ENCODE measurements around the gene ADAMTS16.

Gene ADAMTS16

GRCh38 chr5:5182508-5183188, 42.5 kb downstream of the ADAMTS16 start:
- ChIA-PET CTCF (no interaction called here), POLR2A (no interaction called here)
- H3K4me1 ChIP-seq (ENCODE audit: control extremely low read depth in 1 of 4, control insufficient read depth in 4 of 4, insufficient read depth in 4 of 4, low read length in 3 of 4), result no peaks in the 10 kb centered on the region
- 23% methylated on average over 2 of the region's 5 CpGs for WGBS (ENCODE audit: insufficient coverage)
- H3K27me3 ChIP-seq (replicated peaks in 2 of 5; ENCODE audit: control insufficient read depth in 4 of 5, insufficient read depth in 5 of 5, low read length in 4 of 5), result peaks cover 2 to 24% (median 15%) of the 10 kb centered on the region in 5 experiments
- no peaks in the 10 kb centered on the region for H3K36me3 ChIP-seq (ENCODE audit: control insufficient read depth in 4 of 4, insufficient read depth in 4 of 4, low read length in 3 of 4)
- DNase-seq, result no peak
- no peak overlapping the region for H3K27ac ChIP-seq (ENCODE audit: insufficient read depth in 1 of 2, low read depth in 1 of 2, low read length in 2 of 2, poor library complexity in 1 of 2, severe bottlenecking in 2 of 2)
- H3K4me3 ChIP-seq (ENCODE audit: control insufficient read depth in 1 of 7, extremely low read depth in 1 of 7, insufficient read depth in 4 of 7, low read depth in 2 of 7, low read length in 6 of 7), result no peak overlapping the region
- H3K9me3 ChIP-seq (ENCODE audit: control extremely low read depth in 1 of 5, control insufficient read depth in 4 of 5, insufficient read depth in 2 of 5, low read depth in 1 of 5, low read length in 4 of 5), result no peaks in the 10 kb centered on the region

GRCh38 chr5:5183189-5183699, 43.1 kb downstream of the ADAMTS16 start:
- H3K27ac ChIP-seq (ENCODE audit: insufficient read depth in 1 of 2, low read depth in 1 of 2, low read length in 2 of 2, poor library complexity in 1 of 2, severe bottlenecking in 2 of 2), result no peak overlapping the region
- no peaks in the 10 kb centered on the region for H3K9me3 ChIP-seq (ENCODE audit: control extremely low read depth in 1 of 5, control insufficient read depth in 4 of 5, insufficient read depth in 2 of 5, low read depth in 1 of 5, low read length in 4 of 5)
- POLR2A ChIA-PET, result no interaction called here
- no peaks in the 10 kb centered on the region for H3K4me1 ChIP-seq (ENCODE audit: control extremely low read depth in 1 of 4, control insufficient read depth in 4 of 4, insufficient read depth in 4 of 4, low read length in 3 of 4)
- DNase-seq, result no peak
- H3K27me3 ChIP-seq (replicated peaks in 2 of 5; ENCODE audit: control insufficient read depth in 4 of 5, insufficient read depth in 5 of 5, low read length in 4 of 5), result peaks cover 2 to 24% (median 15%) of the 10 kb centered on the region in 5 experiments
- no peak overlapping the region for H3K4me3 ChIP-seq (ENCODE audit: control insufficient read depth in 1 of 7, extremely low read depth in 1 of 7, insufficient read depth in 4 of 7, low read depth in 2 of 7, low read length in 6 of 7)
- CTCF ChIA-PET, result no interaction called here
- H3K36me3 ChIP-seq (ENCODE audit: control insufficient read depth in 4 of 4, insufficient read depth in 4 of 4, low read length in 3 of 4), result no peaks in the 10 kb centered on the region
- 14% methylated on average over 16 of the region's 16 CpGs for WGBS (ENCODE audit: insufficient coverage)

- Histone ChIP-seq H3K27ac (ENCODE audit: insufficient read depth in 1 of 2, low read depth in 1 of 2, low read length in 2 of 2, poor library complexity in 1 of 2, severe bottlenecking in 2 of 2) (no peak overlapping the region), H3K27me3 (replicated peaks in 2 of 5; ENCODE audit: control insufficient read depth in 4 of 5, insufficient read depth in 5 of 5, low read length in 4 of 5) (peaks cover 2 to 24% (median 15%) of the 10 kb centered on the region in 5 experiments), H3K9me3 (ENCODE audit: control extremely low read depth in 1 of 5, control insufficient read depth in 4 of 5, insufficient read depth in 2 of 5, low read depth in 1 of 5, low read length in 4 of 5) (no peaks in the 10 kb centered on the region), H3K4me3 (ENCODE audit: control insufficient read depth in 1 of 7, extremely low read depth in 1 of 7, insufficient read depth in 4 of 7, low read depth in 2 of 7, low read length in 6 of 7) (no peak overlapping the region), H3K4me1 (ENCODE audit: control extremely low read depth in 1 of 4, control insufficient read depth in 4 of 4, insufficient read depth in 4 of 4, low read length in 3 of 4) (no peaks in the 10 kb centered on the region), H3K36me3 (ENCODE audit: control insufficient read depth in 4 of 4, insufficient read depth in 4 of 4, low read length in 3 of 4) (no peaks in the 10 kb centered on the region)
- ChIA-PET CTCF (no interaction called here), POLR2A (no interaction called here)
- WGBS (ENCODE audit: insufficient coverage), result 70% methylated on average over 9 of the region's 10 CpGs
- no peak for DNase-seq
These were observed 43.8 kb downstream of the ADAMTS16 start for GRCh38 chr5:5183933-5184332.

- no peaks in the 10 kb centered on the region for H3K9me3 ChIP-seq (ENCODE audit: control extremely low read depth in 1 of 5, control insufficient read depth in 4 of 5, insufficient read depth in 2 of 5, low read depth in 1 of 5, low read length in 4 of 5)
- H3K27me3 ChIP-seq (replicated peaks in 2 of 5; ENCODE audit: control insufficient read depth in 4 of 5, insufficient read depth in 5 of 5, low read length in 4 of 5), result peaks cover 0 to 6% (median under 1%) of the 10 kb centered on the region in 5 experiments
- no peaks in the 10 kb centered on the region for H3K36me3 ChIP-seq (ENCODE audit: control insufficient read depth in 4 of 4, insufficient read depth in 4 of 4, low read length in 3 of 4)
- POLR2A ChIA-PET, result no interaction called here
- H3K27ac ChIP-seq (ENCODE audit: insufficient read depth in 1 of 2, low read depth in 1 of 2, low read length in 2 of 2, poor library complexity in 1 of 2, severe bottlenecking in 2 of 2), result no peak overlapping the region
- no peaks in the 10 kb centered on the region for H3K4me1 ChIP-seq (ENCODE audit: control extremely low read depth in 1 of 4, control insufficient read depth in 4 of 4, insufficient read depth in 4 of 4, low read length in 3 of 4)
- CTCF ChIA-PET, result no interaction called here
- no peak for DNase-seq
- no peak overlapping the region for H3K4me3 ChIP-seq (ENCODE audit: control insufficient read depth in 1 of 7, extremely low read depth in 1 of 7, insufficient read depth in 4 of 7, low read depth in 2 of 7, low read length in 6 of 7)
- WGBS (ENCODE audit: insufficient coverage), result 80% methylated on average over 5 of the region's 11 CpGs
These were observed 48.4 kb downstream of the ADAMTS16 start for GRCh38 chr5:5188376-5189050.

GRCh38 chr5:5189051-5189430, 48.9 kb downstream of the ADAMTS16 start:
- POLR2A ChIA-PET, result no interaction called here
- Histone ChIP-seq H3K9me3 (ENCODE audit: control extremely low read depth in 1 of 5, control insufficient read depth in 4 of 5, insufficient read depth in 2 of 5, low read depth in 1 of 5, low read length in 4 of 5) (no peaks in the 10 kb centered on the region), H3K4me1 (ENCODE audit: control extremely low read depth in 1 of 4, control insufficient read depth in 4 of 4, insufficient read depth in 4 of 4, low read length in 3 of 4) (no peaks in the 10 kb centered on the region), H3K27me3 (replicated peaks in 2 of 5; ENCODE audit: control insufficient read depth in 4 of 5, insufficient read depth in 5 of 5, low read length in 4 of 5) (peaks cover 0 to 2% (median 0%) of the 10 kb centered on the region in 5 experiments), H3K27ac (ENCODE audit: insufficient read depth in 1 of 2, low read depth in 1 of 2, low read length in 2 of 2, poor library complexity in 1 of 2, severe bottlenecking in 2 of 2) (no peak overlapping the region), H3K4me3 (ENCODE audit: control insufficient read depth in 1 of 7, extremely low read depth in 1 of 7, insufficient read depth in 4 of 7, low read depth in 2 of 7, low read length in 6 of 7) (no peak overlapping the region), H3K36me3 (ENCODE audit: control insufficient read depth in 4 of 4, insufficient read depth in 4 of 4, low read length in 3 of 4) (no peaks in the 10 kb centered on the region)
- 98% methylated on average over 7 of the region's 7 CpGs for WGBS (ENCODE audit: insufficient coverage)
- DNase-seq, result no peak
- CTCF ChIA-PET, result no interaction called here

GRCh38 chr5:5191906-5192305, 51.8 kb downstream of the ADAMTS16 start:
- H3K9me3 ChIP-seq (ENCODE audit: control extremely low read depth in 1 of 5, control insufficient read depth in 4 of 5, insufficient read depth in 2 of 5, low read depth in 1 of 5, low read length in 4 of 5), result no peaks in the 10 kb centered on the region
- ChIA-PET CTCF (no interaction called here), POLR2A (no interaction called here)
- no peaks in the 10 kb centered on the region for H3K27me3 ChIP-seq (replicated peaks in 2 of 5; ENCODE audit: control insufficient read depth in 4 of 5, insufficient read depth in 5 of 5, low read length in 4 of 5)
- no peak overlapping the region for H3K4me3 ChIP-seq (ENCODE audit: control insufficient read depth in 1 of 7, extremely low read depth in 1 of 7, insufficient read depth in 4 of 7, low read depth in 2 of 7, low read length in 6 of 7)
- DNase-seq, result no peak
- whole genome bisulfite sequencing (ENCODE audit: insufficient coverage), result 100% methylated on average over 3 of the region's 3 CpGs
- H3K36me3 ChIP-seq (ENCODE audit: control insufficient read depth in 4 of 4, insufficient read depth in 4 of 4, low read length in 3 of 4), result no peaks in the 10 kb centered on the region
- H3K4me1 ChIP-seq (ENCODE audit: control extremely low read depth in 1 of 4, control insufficient read depth in 4 of 4, insufficient read depth in 4 of 4, low read length in 3 of 4), result no peaks in the 10 kb centered on the region
- no peak overlapping the region for H3K27ac ChIP-seq (ENCODE audit: insufficient read depth in 1 of 2, low read depth in 1 of 2, low read length in 2 of 2, poor library complexity in 1 of 2, severe bottlenecking in 2 of 2)

GRCh38 chr5:5192681-5193080, 52.6 kb downstream of the ADAMTS16 start:
- H3K4me1 ChIP-seq (ENCODE audit: control extremely low read depth in 1 of 4, control insufficient read depth in 4 of 4, insufficient read depth in 4 of 4, low read length in 3 of 4), result no peaks in the 10 kb centered on the region
- WGBS (ENCODE audit: insufficient coverage), result 0% methylated on average over 1 of the region's 2 CpGs
- CTCF ChIA-PET, result no interaction called here

More at GRCh38 chr5:5192681-5193080, 52.6 kb downstream of the ADAMTS16 start:
- H3K27ac ChIP-seq (ENCODE audit: insufficient read depth in 1 of 2, low read depth in 1 of 2, low read length in 2 of 2, poor library complexity in 1 of 2, severe bottlenecking in 2 of 2), result no peak overlapping the region
- no peaks in the 10 kb centered on the region for H3K27me3 ChIP-seq (replicated peaks in 2 of 5; ENCODE audit: control insufficient read depth in 4 of 5, insufficient read depth in 5 of 5, low read length in 4 of 5)
- no peak overlapping the region for H3K4me3 ChIP-seq (ENCODE audit: control insufficient read depth in 1 of 7, extremely low read depth in 1 of 7, insufficient read depth in 4 of 7, low read depth in 2 of 7, low read length in 6 of 7)
- no peaks in the 10 kb centered on the region for H3K36me3 ChIP-seq (ENCODE audit: control insufficient read depth in 4 of 4, insufficient read depth in 4 of 4, low read length in 3 of 4)
- no peak for DNase-seq
- POLR2A ChIA-PET, result no interaction called here
- no peaks in the 10 kb centered on the region for H3K9me3 ChIP-seq (ENCODE audit: control extremely low read depth in 1 of 5, control insufficient read depth in 4 of 5, insufficient read depth in 2 of 5, low read depth in 1 of 5, low read length in 4 of 5)
